GM12874 (cell line): Measurements from ENCODE around the gene P2RY12.
A peak's percentile ranks its signal among the peaks of the same experiment; 100 is the strongest.

Experiments used
- CTCF ChIP-seq: IDR thresholded peaks from 2 replicates; pipeline ENCODE4 v1.5.1; 2011; ENCODE audit warnings: low read depth, mild to moderate bottlenecking, control low read depth, low read length, moderate library complexity; ENCODE audit not compliant: insufficient read depth

P2RY12 gene

GRCh38 chr3:151300539-151300938 lies 84.0 kb downstream of the P2RY12 start:
- TF ChIP-seq CTCF = no peak

GRCh38 chr3:151299006-151299405 lies 85.5 kb downstream of the P2RY12 start:
- TF ChIP-seq CTCF = no peak

GRCh38 chr3:151297429-151297828 lies 87.1 kb downstream of the P2RY12 start:
- no peak for TF ChIP-seq CTCF

GRCh38 chr3:151296226-151296625 lies 88.3 kb downstream of the P2RY12 start:
- no peak for TF ChIP-seq CTCF

GRCh38 chr3:151293127-151293526 lies 91.4 kb downstream of the P2RY12 start:
- no peak for TF ChIP-seq CTCF

- 0 out of 2 replicates have a peak, but pooled peaks have one; percentile 22 for TF ChIP-seq CTCF
Measured at GRCh38 chr3:151290673-151291072, 93.9 kb downstream of the P2RY12 start.

- TF ChIP-seq CTCF = no peak
Measured at GRCh38 chr3:151289445-151289844, 95.1 kb downstream of the P2RY12 start.
